Measurements from ENCODE around the gene MAP2K3. TPM values are rescaled to one million over a fixed set of nuclear protein-coding genes. Genes with fewer than 3 reads are reported as not detected.

The MAP2K3 gene
- total RNA-seq, 1 donor from 2014 or later: 294 TPM

DNA sequence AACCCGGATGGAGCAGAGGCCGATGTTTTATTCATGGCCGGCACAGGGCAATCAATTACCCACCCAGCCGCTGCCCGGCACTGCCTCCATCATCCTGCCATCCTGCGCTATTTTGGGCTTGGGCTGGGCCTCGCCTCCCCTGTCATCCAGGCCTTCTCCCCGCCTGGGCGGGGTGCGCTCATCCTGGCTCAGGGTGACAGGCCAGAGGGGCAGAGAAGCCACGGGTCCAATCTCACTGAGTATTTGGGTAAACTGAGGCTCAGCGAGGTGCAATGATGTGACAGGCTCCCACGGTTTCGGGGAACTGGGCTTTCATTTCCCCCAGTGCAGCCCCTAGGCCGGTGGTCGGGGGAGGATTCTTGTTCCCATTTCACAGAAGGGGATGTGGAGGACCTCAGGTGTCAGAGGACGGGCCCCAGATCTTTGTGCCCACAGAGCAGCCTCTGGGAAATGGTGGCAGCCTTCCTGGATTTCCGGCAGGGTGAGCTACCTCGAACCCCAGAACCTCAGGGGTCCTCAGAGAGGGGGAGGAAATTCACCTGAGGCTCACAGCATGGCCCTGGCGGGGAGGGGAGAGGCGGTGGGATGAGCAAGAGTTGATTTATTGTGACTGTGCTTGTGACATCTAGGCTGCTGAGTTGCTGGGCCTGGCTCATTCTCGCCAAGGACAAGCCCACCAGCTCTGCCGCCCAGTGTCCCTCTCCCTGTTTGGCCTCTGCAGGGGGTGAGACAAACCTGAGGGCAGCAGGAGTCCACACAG lies 67.9 kb downstream of the MAP2K3 start:
- intact Hi-C loops (cut with DNase I): no loop called here

GRCh38 chr17:21352981-21353265 lies 68.4 kb downstream of the MAP2K3 start:
- Histone ChIP-seq H3K4me1 (no peaks in the 10 kb centered on the region), H3K9me3 (no peaks in the 10 kb centered on the region), H3K27me3 (no peaks in the 10 kb centered on the region), H3K27ac (no peak overlapping the region), H3K36me3 (no peaks in the 10 kb centered on the region), H3K4me3 (no peak overlapping the region)
- no peak for TF ChIP-seq CTCF (IDR thresholded peaks at IDR 0.05)
- intact Hi-C loops (cut with DNase I): no loop called here
- DNase-seq (ENCODE audit: low spot score in 2 of 2): no peak

More for the DNA sequence above, 67.9 kb downstream of the MAP2K3 start:
- H3K36me3 ChIP-seq: no peaks in the 10 kb centered on the region
- H3K4me1 ChIP-seq: no peaks in the 10 kb centered on the region
- H3K9me3 ChIP-seq: no peaks in the 10 kb centered on the region
- H3K4me3 ChIP-seq: no peak overlapping the region
- TF ChIP-seq CTCF (IDR thresholded peaks at IDR 0.05): no peak
- H3K27ac ChIP-seq: no peak overlapping the region
- DNase-seq (ENCODE audit: low spot score in 2 of 2): no peak
- H3K27me3 ChIP-seq: no peaks in the 10 kb centered on the region

GRCh38 chr17:21353326-21354010 lies 69.0 kb downstream of the MAP2K3 start:
- TF ChIP-seq CTCF (IDR thresholded peaks at IDR 0.05): no peak
- Histone ChIP-seq H3K9me3 (no peaks in the 10 kb centered on the region), H3K4me3 (no peak overlapping the region), H3K36me3 (no peaks in the 10 kb centered on the region), H3K27ac (no peak overlapping the region), H3K27me3 (no peaks in the 10 kb centered on the region), H3K4me1 (no peaks in the 10 kb centered on the region)
- intact Hi-C loops (cut with DNase I): no loop called here
- no peak for DNase-seq (ENCODE audit: low spot score in 2 of 2)

GRCh38 chr17:21354796-21355385 lies 70.4 kb downstream of the MAP2K3 start:
- DNase-seq (ENCODE audit: low spot score in 2 of 2): no peak
- Histone ChIP-seq H3K36me3 (no peaks in the 10 kb centered on the region), H3K4me3 (no peak overlapping the region), H3K9me3 (no peaks in the 10 kb centered on the region), H3K27me3 (no peaks in the 10 kb centered on the region), H3K27ac (no peak overlapping the region), H3K4me1 (no peaks in the 10 kb centered on the region)
- intact Hi-C loops (cut with DNase I): no loop called here
- no peak for TF ChIP-seq CTCF (IDR thresholded peaks at IDR 0.05)

DNA sequence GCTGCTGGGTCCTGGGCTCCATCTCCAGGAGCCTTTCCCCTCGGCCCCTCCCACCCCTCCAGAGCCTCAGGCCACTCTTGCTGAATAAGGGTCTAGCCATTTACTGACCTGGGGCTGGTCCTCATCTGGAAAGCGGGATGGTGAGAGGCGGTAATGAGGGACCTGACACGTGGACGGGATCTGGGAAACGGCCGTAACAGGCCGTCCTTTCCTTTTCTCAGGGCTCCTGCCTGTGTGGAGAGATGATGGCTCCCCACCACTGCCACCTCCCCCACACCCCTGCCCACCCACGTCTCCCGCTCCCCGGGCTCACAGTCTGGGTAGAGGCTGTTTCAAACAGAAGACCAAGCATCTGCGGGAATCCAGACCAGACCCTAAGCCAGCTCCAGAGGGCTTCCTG lies 71.1 kb downstream of the MAP2K3 start:
- Histone ChIP-seq H3K4me1 (no peaks in the 10 kb centered on the region), H3K27me3 (no peaks in the 10 kb centered on the region), H3K9me3 (no peaks in the 10 kb centered on the region), H3K4me3 (no peak overlapping the region), H3K36me3 (no peaks in the 10 kb centered on the region), H3K27ac (no peak overlapping the region)
- no peak for TF ChIP-seq CTCF (IDR thresholded peaks at IDR 0.05)
- intact Hi-C loops (cut with DNase I): no loop called here
- DNase-seq (ENCODE audit: low spot score in 2 of 2): no peak

All from ascending aorta (tissue), 2 donors.